Mesenchymal stem cell (in vitro differentiated cells and primary cell): ENCODE data around the gene MMP11. TPM values are rescaled to one million over a fixed set of nuclear protein-coding genes. Genes with fewer than 3 reads are reported as not detected.
"Not testable (repeated sequence)": the region's sequence is repeated elsewhere in the genome, so short reads cannot be mapped to it uniquely, and the experiment has no call there.

Source experiments
- DNase-seq: peaks from one replicate; pipeline ENCODE4 v3.0.0-alpha.2; 2013
- H2AFZ ChIP-seq: one replicate; pipeline ENCODE4 v1.6.1; 2013; ENCODE audit warnings: low read depth, mild to moderate bottlenecking, control low read depth, inconsistent platforms, low read length, moderate library complexity
- H2AK5ac ChIP-seq: 2 replicates; pipeline ENCODE4 v1.6.1; 2013; ENCODE audit warnings: low read length, moderate library complexity, mild to moderate bottlenecking, inconsistent platforms; ENCODE audit not compliant: severe bottlenecking
- H2BK120ac ChIP-seq: one replicate; pipeline ENCODE4 v1.6.1; 2013; ENCODE audit warnings: low read depth, mild to moderate bottlenecking, inconsistent platforms, low read length, moderate library complexity
- H2BK12ac ChIP-seq, 2 experiments: one replicate each; pipeline ENCODE4 v1.6.1; 2013; ENCODE audit warnings: inconsistent platforms in 2 of 2, low read length in 2 of 2, mild to moderate bottlenecking in 2 of 2, moderate library complexity in 2 of 2, control low read depth in 1 of 2
- H2BK15ac ChIP-seq: one replicate; pipeline ENCODE4 v1.6.1; 2013; ENCODE audit warnings: mild to moderate bottlenecking, low read depth, inconsistent platforms; ENCODE audit not compliant: poor library complexity, severe bottlenecking
- H2BK5ac ChIP-seq: 2 replicates; pipeline ENCODE4 v1.6.1; 2013; ENCODE audit warnings: low read depth, mild to moderate bottlenecking, low read length, control low read depth, inconsistent platforms; ENCODE audit not compliant: poor library complexity, severe bottlenecking
- H3K14ac ChIP-seq, 2 experiments: one replicate each; pipeline ENCODE4 v1.6.1; 2013; ENCODE audit warnings: inconsistent platforms in 2 of 2, low read length in 2 of 2, control low read depth in 1 of 2, mild to moderate bottlenecking in 1 of 2, moderate library complexity in 1 of 2
- H3K18ac ChIP-seq, 2 experiments: one replicate each; pipeline ENCODE4 v1.6.1; 2013; ENCODE audit warnings: inconsistent platforms in 2 of 2, low read length in 2 of 2, control low read depth in 1 of 2, low read depth in 1 of 2, mild to moderate bottlenecking in 1 of 2
- H3K23ac ChIP-seq, 2 experiments: one replicate each; pipeline ENCODE4 v1.6.1; 2013; ENCODE audit warnings: inconsistent platforms in 2 of 2, low read length in 2 of 2, mild to moderate bottlenecking in 2 of 2, moderate library complexity in 2 of 2, control low read depth in 1 of 2
- H3K27ac ChIP-seq: 2 replicates; pipeline ENCODE4 v1.5.1; 2013; ENCODE audit warnings: mild to moderate bottlenecking, moderate library complexity, low read length, control low read depth, inconsistent platforms; ENCODE audit not compliant: poor library complexity, severe bottlenecking
- H3K27me3 ChIP-seq, 2 experiments: 2 replicates each; pipeline versions ENCODE4 v1.6.1 to v1.7.0; 2013; ENCODE audit warnings: low read length in 2 of 2, mild to moderate bottlenecking in 2 of 2, moderate library complexity in 2 of 2, control low read depth in 1 of 2, inconsistent platforms in 1 of 2; ENCODE audit not compliant: control insufficient read depth in 1 of 2, insufficient read depth in 1 of 2
- H3K36me3 ChIP-seq, 2 experiments: 2 replicates each; pipeline versions ENCODE4 v1.6.1 to v1.7.0; 2013; ENCODE audit warnings: low read length in 2 of 2, control low read depth in 1 of 2, inconsistent platforms in 1 of 2, low read depth in 1 of 2, mild to moderate bottlenecking in 1 of 2; ENCODE audit not compliant: insufficient read depth in 2 of 2, control insufficient read depth in 1 of 2
- H3K4ac ChIP-seq, 2 experiments: one replicate each; pipeline ENCODE4 v1.6.1; 2013; ENCODE audit warnings: inconsistent platforms in 2 of 2, low read length in 2 of 2, mild to moderate bottlenecking in 2 of 2, moderate library complexity in 2 of 2, control low read depth in 1 of 2, low read depth in 1 of 2
- H3K4me1 ChIP-seq: 2 replicates; pipeline ENCODE4 v1.6.1; 2013; ENCODE audit warnings: low read depth, low read length, control low read depth; ENCODE audit not compliant: control insufficient read depth, insufficient read depth
- H3K4me2 ChIP-seq: 2 replicates; pipeline ENCODE4 v1.6.1; 2013; ENCODE audit warnings: low read length, mild to moderate bottlenecking, inconsistent platforms; ENCODE audit not compliant: poor library complexity, severe bottlenecking
- H3K4me3 ChIP-seq, 2 experiments: 2 replicates each; pipeline versions ENCODE4 v1.5.1 to v1.7.0; 2013; ENCODE audit warnings: low read length in 2 of 2, mild to moderate bottlenecking in 2 of 2, control low read depth in 1 of 2, low read depth in 1 of 2; ENCODE audit not compliant: insufficient read depth in 1 of 2
- H3K79me1 ChIP-seq: replicated peaks from 2 replicates; pipeline ENCODE4 v1.6.1; 2013; ENCODE audit warnings: mild to moderate bottlenecking, control low read depth, low read length, inconsistent platforms; ENCODE audit not compliant: poor library complexity, severe bottlenecking
- H3K9ac ChIP-seq: 2 replicates; pipeline ENCODE4 v1.7.0; 2013; ENCODE audit warnings: mild to moderate bottlenecking, low read length, moderate library complexity
- H3K9me3 ChIP-seq: 2 replicates; pipeline ENCODE4 v1.7.0; 2013; ENCODE audit warnings: mild to moderate bottlenecking, low read length; ENCODE audit not compliant: control insufficient read depth
- H4K8ac ChIP-seq: one replicate; pipeline ENCODE4 v1.6.1; 2013; ENCODE audit warnings: inconsistent platforms, mild to moderate bottlenecking, low read length, moderate library complexity
- H4K91ac ChIP-seq: one replicate; pipeline ENCODE4 v1.6.1; 2013; ENCODE audit warnings: mild to moderate bottlenecking, low read length, inconsistent platforms
- WGBS: methylation state at CpG from one replicate; pipeline ENCODE4 v1.1.7; 2013; ENCODE audit warnings: mixed read lengths; 5-methylcytosine and 5-hydroxymethylcytosine counted together
- polyA plus RNA-seq, 2 experiments: library from polyadenylated mRNA; stranded (reverse); fragments of 200-250 nt; gene quantifications; one replicate each; pipeline ENCODE4 v1.2.3, GENCODE V29; 2013

The MMP11 gene, protein sequence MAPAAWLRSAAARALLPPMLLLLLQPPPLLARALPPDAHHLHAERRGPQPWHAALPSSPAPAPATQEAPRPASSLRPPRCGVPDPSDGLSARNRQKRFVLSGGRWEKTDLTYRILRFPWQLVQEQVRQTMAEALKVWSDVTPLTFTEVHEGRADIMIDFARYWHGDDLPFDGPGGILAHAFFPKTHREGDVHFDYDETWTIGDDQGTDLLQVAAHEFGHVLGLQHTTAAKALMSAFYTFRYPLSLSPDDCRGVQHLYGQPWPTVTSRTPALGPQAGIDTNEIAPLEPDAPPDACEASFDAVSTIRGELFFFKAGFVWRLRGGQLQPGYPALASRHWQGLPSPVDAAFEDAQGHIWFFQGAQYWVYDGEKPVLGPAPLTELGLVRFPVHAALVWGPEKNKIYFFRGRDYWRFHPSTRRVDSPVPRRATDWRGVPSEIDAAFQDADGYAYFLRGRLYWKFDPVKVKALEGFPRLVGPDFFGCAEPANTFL
- polyA plus RNA-seq (2013, experiment 1 of 2), result 24.7 TPM
- 25.1 TPM for polyA plus RNA-seq (2013, experiment 2 of 2)

DNA sequence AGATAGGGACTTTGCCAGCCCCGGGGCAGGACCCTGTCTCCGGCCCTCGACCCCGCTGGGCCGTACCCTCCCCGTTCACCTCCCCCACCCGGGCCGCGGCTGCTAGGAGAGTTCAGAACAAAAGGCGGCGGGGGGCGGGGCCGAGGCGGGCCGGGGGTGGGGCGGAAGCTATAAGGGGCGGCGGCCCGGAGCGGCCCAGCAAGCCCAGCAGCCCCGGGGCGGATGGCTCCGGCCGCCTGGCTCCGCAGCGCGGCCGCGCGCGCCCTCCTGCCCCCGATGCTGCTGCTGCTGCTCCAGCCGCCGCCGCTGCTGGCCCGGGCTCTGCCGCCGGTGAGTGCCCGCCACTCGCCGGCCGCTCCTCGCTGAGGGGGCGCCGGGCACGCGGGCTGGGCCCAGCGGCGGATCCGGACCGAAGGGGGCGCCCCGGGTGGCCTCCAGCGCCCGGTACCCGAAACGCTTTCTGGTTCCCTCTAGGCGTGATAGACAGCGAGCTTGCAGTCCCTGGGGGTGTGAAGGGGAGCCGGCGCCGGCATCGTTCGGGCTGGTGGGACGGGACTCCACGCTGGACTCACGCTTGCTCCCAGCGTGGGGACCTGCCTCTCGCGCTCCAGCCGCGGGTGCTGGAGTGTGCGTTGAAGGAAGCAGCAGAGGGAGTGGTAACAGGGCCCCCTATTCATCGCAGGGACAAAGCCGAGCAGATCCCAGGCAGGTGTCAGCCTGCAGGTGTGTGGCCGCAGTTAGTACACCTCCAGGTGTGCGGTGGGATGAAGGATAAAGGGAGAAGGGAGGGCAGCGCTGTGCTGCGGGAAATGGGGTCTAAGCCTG lies at the start of gene MMP11:
Gene MMP11, plus strand, starts transcription at position 201 of the 825 bp plus-strand sequence. Its CDS starts 22 bp downstream, at position 223.
- peak within 1 kb of the TSS; percentile 92 for H4K8ac ChIP-seq
- peak within 1 kb of the TSS; percentile 92 for H2BK120ac ChIP-seq
- peaks cover 3% of the 10 kb centered on the region for H3K79me1 ChIP-seq
- H3K14ac ChIP-seq, result peak within 1 kb of the TSS in 1 of 2 experiments; percentile 80
- DNase-seq, result peak; percentile 54
- no peak within 1 kb of the TSS for H3K27ac ChIP-seq
- peak within 1 kb of the TSS; percentile 83 for H3K4me2 ChIP-seq
- H3K18ac ChIP-seq, result peak within 1 kb of the TSS; percentile 87 to 93
- peak within 1 kb of the TSS; percentile 81 to 88 for H3K4ac ChIP-seq
- peak within 1 kb of the TSS; percentile 15 for H2AFZ ChIP-seq
- peak within 1 kb of the TSS; percentile 86 to 95 for H2BK12ac ChIP-seq
- H4K91ac ChIP-seq, result peak within 1 kb of the TSS; percentile 96
- peak within 1 kb of the TSS; percentile 74 for H3K9ac ChIP-seq
- H3K9me3 ChIP-seq, result no peaks in the 10 kb centered on the region
- no peaks in the 10 kb centered on the region for H3K36me3 ChIP-seq
- peak within 1 kb of the TSS; percentile 59 to 71 for H3K4me3 ChIP-seq
- peak within 1 kb of the TSS; percentile 78 for H2AK5ac ChIP-seq
- peaks cover 42% of the 10 kb centered on the region for H3K4me1 ChIP-seq
- peaks cover 0 to 10% of the 10 kb centered on the region in 2 experiments for H3K27me3 ChIP-seq
- H2BK5ac ChIP-seq, result no peak within 1 kb of the TSS
- WGBS, result 4% methylated on average over 43 of the region's 79 CpGs
- H2BK15ac ChIP-seq, result peak within 1 kb of the TSS; percentile 91
- no peak within 1 kb of the TSS for H3K23ac ChIP-seq

DNA sequence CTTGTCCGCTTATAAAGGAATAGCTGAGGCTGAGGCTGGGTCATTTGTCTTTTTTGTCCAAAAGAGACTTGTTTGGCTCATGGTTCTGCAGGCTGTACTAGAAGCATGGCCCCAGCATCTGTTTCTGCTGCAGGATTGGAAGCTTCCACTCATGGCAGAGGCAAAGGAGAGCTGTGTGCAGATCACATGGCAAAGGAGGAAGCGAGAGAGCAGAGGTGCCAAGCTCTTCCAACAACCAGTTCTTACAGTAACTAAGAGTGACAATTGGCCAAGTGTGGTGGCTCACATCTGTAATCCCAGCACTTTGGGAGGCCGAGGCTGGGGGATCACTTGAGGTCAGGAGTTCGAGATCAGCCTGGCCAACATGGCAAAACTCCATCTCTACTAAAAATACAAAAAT lies 44.5 kb upstream of the MMP11 start:
- H3K9ac ChIP-seq, H4K91ac ChIP-seq, H3K79me1 ChIP-seq, H2BK15ac ChIP-seq, H2AK5ac ChIP-seq, H3K14ac ChIP-seq, H3K4me2 ChIP-seq, H3K27me3 ChIP-seq, H2BK12ac ChIP-seq, H3K9me3 ChIP-seq, H3K4me1 ChIP-seq, H3K27ac ChIP-seq, H3K4me3 ChIP-seq, H3K18ac ChIP-seq, H2BK120ac ChIP-seq, H3K36me3 ChIP-seq, H3K23ac ChIP-seq, DNase-seq, H2BK5ac ChIP-seq, H2AFZ ChIP-seq, H4K8ac ChIP-seq, H3K4ac ChIP-seq: not testable (repeated sequence)
- whole genome bisulfite sequencing, result 75% methylated on average over 1 of the region's 4 CpGs

DNA sequence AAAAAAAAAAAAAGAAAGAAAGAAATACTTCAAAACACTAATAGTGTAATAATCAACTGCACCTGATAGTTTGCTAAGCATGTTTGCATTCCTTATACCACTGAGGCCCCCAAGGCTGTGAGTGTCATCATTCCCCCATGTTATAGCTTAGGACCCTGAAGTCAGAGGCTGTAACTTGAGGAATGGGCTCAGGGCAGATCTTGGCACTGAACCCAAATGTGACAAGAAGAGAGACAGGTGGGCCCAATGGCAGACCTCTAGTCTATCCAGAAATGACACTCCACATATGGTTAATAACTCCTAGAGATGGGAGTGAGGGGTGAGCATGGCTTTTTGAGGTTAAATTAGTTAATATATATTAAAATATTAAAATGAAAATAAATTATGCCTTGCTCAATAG lies 35.0 kb upstream of the MMP11 start:
- Histone ChIP-seq H2BK120ac (no peak overlapping the region), H3K18ac (no peak overlapping the region), H3K23ac (no peak overlapping the region), H3K4ac (no peak overlapping the region), H2AK5ac (no peak overlapping the region), H2AFZ (no peak overlapping the region), H3K9ac (no peak overlapping the region), H3K79me1 (peaks cover 3% of the 10 kb centered on the region), H4K8ac (no peak overlapping the region), H3K36me3 (peaks cover 14 to 17% of the 10 kb centered on the region in 2 experiments), H3K4me1 (no peaks in the 10 kb centered on the region), H3K27ac (no peak overlapping the region), H3K4me2 (no peak overlapping the region), H3K9me3 (no peaks in the 10 kb centered on the region), H3K4me3 (no peak overlapping the region), H4K91ac (no peak overlapping the region), H2BK5ac (no peak overlapping the region), H3K14ac (no peak overlapping the region), H2BK15ac (no peak overlapping the region), H2BK12ac (no peak overlapping the region), H3K27me3 (peaks cover 0 to 3% of the 10 kb centered on the region in 2 experiments)
- DNase-seq, result no peak
